ENCODE results near the gene WDR75. TPM values are rescaled to one million over a fixed set of nuclear protein-coding genes. Genes with fewer than 3 reads are reported as not detected.
A peak's percentile ranks its signal among the peaks of the same experiment; 100 is the strongest.

The WDR75 gene
- total RNA-seq, 1 experiment from 2014 or later: 53.8 TPM

DNA sequence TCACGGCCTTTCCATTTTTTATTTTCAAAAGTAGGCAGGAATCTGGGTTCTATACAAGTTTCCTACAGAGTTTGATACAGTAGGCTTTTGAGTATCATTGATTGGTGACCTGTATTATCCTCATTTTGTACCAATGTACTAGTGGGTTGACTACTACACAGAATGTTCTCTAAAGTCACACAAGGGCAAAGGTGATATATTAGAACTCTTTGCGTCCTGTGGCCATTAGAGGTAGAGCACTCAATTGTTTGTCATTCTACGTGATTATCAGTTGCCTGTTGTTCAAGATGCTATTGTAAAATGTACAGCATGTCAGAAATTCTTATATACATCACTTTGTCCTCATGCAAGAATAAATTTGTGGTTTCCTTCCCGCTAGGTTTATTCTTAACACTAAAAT lies 24.8 kb downstream of the WDR75 start:
- H3K36me3 Mint-ChIP-seq (ENCODE audit: insufficient read depth, unreplicated experiment): peaks cover 61% of the 10 kb centered on the region
- no peaks in the 10 kb centered on the region for H3K9me3 Mint-ChIP-seq (ENCODE audit: low read depth, unreplicated experiment)
- H3K4me3 Mint-ChIP-seq (ENCODE audit: low read depth, unreplicated experiment): no peak overlapping the region
- no peak for DNase-seq
- BruUV-seq (replicated peaks): no TSS peak
- no peak overlapping the region for H3K27ac Mint-ChIP-seq (ENCODE audit: unreplicated experiment)
- CTCF ChIA-PET: no interaction called here
- TF ChIP-seq, protein P1, sequence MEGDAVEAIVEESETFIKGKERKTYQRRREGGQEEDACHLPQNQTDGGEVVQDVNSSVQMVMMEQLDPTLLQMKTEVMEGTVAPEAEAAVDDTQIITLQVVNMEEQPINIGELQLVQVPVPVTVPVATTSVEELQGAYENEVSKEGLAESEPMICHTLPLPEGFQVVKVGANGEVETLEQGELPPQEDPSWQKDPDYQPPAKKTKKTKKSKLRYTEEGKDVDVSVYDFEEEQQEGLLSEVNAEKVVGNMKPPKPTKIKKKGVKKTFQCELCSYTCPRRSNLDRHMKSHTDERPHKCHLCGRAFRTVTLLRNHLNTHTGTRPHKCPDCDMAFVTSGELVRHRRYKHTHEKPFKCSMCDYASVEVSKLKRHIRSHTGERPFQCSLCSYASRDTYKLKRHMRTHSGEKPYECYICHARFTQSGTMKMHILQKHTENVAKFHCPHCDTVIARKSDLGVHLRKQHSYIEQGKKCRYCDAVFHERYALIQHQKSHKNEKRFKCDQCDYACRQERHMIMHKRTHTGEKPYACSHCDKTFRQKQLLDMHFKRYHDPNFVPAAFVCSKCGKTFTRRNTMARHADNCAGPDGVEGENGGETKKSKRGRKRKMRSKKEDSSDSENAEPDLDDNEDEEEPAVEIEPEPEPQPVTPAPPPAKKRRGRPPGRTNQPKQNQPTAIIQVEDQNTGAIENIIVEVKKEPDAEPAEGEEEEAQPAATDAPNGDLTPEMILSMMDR (IDR thresholded peaks at IDR 0.05; ENCODE audit: unreplicated experiment): no peak
- H3K27me3 Mint-ChIP-seq (ENCODE audit: unreplicated experiment): no peaks in the 10 kb centered on the region
- intact Hi-C loops (cut with micrococcal nuclease; ENCODE audit: unreplicated experiment): loop anchor here (1.0 to 5.0 kb wide), 4 partner anchors 56 to 167 kb away; no protein-coding TSS in a partner anchor
- no peaks in the 10 kb centered on the region for H3K4me1 Mint-ChIP-seq (ENCODE audit: low read depth, unreplicated experiment)

DNA sequence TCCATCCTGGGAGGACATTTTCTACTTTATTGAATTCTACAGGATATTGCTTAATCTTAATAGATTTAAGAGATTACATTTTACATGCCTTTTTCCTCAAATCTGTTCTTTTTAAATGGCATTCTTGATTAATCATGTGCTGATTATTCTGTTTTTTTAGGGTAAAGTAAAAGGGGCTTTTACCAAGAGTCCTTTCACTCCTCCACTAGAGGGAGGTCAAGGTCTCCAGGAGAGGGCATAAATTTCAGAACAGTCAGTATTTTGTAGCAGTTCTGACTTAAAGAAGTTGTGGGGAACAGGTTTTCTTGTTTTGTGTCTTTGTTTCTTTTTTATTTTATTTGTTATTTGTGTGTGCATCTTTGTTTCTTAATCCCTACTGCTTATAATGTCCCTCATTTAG lies 25.4 kb downstream of the WDR75 start:
- H3K27me3 Mint-ChIP-seq (ENCODE audit: unreplicated experiment): no peaks in the 10 kb centered on the region
- TF ChIP-seq, protein P1 (IDR thresholded peaks at IDR 0.05; ENCODE audit: unreplicated experiment): peak; percentile 61
- H3K4me1 Mint-ChIP-seq (ENCODE audit: low read depth, unreplicated experiment): no peaks in the 10 kb centered on the region
- H3K4me3 Mint-ChIP-seq (ENCODE audit: low read depth, unreplicated experiment): no peak overlapping the region
- DNase-seq: peak; percentile 23
- BruUV-seq (replicated peaks): no TSS peak
- H3K9me3 Mint-ChIP-seq (ENCODE audit: low read depth, unreplicated experiment): no peaks in the 10 kb centered on the region
- H3K36me3 Mint-ChIP-seq (ENCODE audit: insufficient read depth, unreplicated experiment): peaks cover 67% of the 10 kb centered on the region
- CTCF ChIA-PET: interaction anchor here (1.2 kb wide), 1 partner anchor 14 kb away, joined by 3 read pairs; no protein-coding TSS in a partner anchor
- H3K27ac Mint-ChIP-seq (ENCODE audit: unreplicated experiment): no peak overlapping the region
- intact Hi-C loops (cut with micrococcal nuclease; ENCODE audit: unreplicated experiment): loop anchor here (1.0 to 5.0 kb wide), 4 partner anchors 56 to 167 kb away; no protein-coding TSS in a partner anchor

DNA sequence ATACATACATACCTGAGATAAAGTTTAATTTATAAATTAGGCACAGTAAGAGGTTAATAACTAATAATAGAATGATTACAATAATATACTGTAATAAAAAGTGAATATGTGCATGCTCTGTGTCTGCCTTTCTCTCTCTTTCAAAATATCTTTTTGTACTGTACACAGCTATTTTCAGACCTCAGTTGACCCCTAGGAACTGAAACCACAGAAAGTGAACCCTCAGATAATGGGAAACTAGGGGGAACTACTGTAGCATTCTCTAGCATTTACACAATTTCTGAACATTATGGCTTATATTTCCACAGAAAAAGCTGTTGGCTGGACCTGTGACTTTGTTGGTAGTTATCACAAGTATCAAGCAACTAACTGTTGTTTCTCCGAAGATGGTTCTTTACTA lies 25.9 kb downstream of the WDR75 start:
- no peak overlapping the region for H3K27ac Mint-ChIP-seq (ENCODE audit: unreplicated experiment)
- no peaks in the 10 kb centered on the region for H3K27me3 Mint-ChIP-seq (ENCODE audit: unreplicated experiment)
- BruUV-seq (replicated peaks): no TSS peak
- no peaks in the 10 kb centered on the region for H3K4me1 Mint-ChIP-seq (ENCODE audit: low read depth, unreplicated experiment)
- peaks cover 69% of the 10 kb centered on the region for H3K36me3 Mint-ChIP-seq (ENCODE audit: insufficient read depth, unreplicated experiment)
- H3K9me3 Mint-ChIP-seq (ENCODE audit: low read depth, unreplicated experiment): no peaks in the 10 kb centered on the region
- CTCF ChIA-PET: interaction anchor here (1.2 kb wide), 1 partner anchor 13 kb away, joined by 3 read pairs; no protein-coding TSS in a partner anchor
- intact Hi-C loops (cut with micrococcal nuclease; ENCODE audit: unreplicated experiment): loop anchor here (2.0 to 5.0 kb wide), 3 partner anchors 55 to 110 kb away; no protein-coding TSS in a partner anchor
- DNase-seq: no peak
- H3K4me3 Mint-ChIP-seq (ENCODE audit: low read depth, unreplicated experiment): no peak overlapping the region
- TF ChIP-seq, protein P1 (IDR thresholded peaks at IDR 0.05; ENCODE audit: unreplicated experiment): no peak

DNA sequence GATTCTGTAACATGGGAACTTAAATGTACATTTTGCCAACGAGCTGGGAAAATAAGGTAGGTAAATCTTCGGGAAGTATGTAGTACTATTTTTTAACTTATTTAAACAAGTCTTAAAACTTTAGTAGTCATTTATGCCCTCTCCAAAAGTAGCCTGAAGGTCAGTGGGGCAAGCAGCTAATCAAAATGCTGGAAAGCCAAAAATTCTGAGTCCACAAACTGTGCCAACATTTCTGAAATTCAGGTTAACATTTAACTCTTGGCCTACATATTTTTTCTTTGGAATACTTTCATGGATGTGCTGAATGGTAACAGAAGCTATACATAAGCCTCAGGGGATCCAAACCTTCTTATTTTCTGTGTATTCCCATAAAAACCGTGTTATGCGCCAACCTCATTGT lies 26.3 kb downstream of the WDR75 start:
- peaks cover 65% of the 10 kb centered on the region for H3K36me3 Mint-ChIP-seq (ENCODE audit: insufficient read depth, unreplicated experiment)

More for the DNA sequence above, 26.3 kb downstream of the WDR75 start:
- Mint-ChIP-seq H3K27ac (ENCODE audit: unreplicated experiment) (no peak overlapping the region), H3K4me1 (ENCODE audit: low read depth, unreplicated experiment) (no peaks in the 10 kb centered on the region), H3K9me3 (ENCODE audit: low read depth, unreplicated experiment) (no peaks in the 10 kb centered on the region), H3K27me3 (ENCODE audit: unreplicated experiment) (no peaks in the 10 kb centered on the region), H3K4me3 (ENCODE audit: low read depth, unreplicated experiment) (no peak overlapping the region)
- TF ChIP-seq, protein P1 (IDR thresholded peaks at IDR 0.05; ENCODE audit: unreplicated experiment): no peak
- no TSS peak for BruUV-seq (replicated peaks)
- no peak for DNase-seq
- intact Hi-C loops (cut with micrococcal nuclease; ENCODE audit: unreplicated experiment): loop anchor here (2.0 to 5.0 kb wide), 3 partner anchors 55 to 110 kb away; no protein-coding TSS in a partner anchor
- CTCF ChIA-PET: interaction anchor here (1.2 kb wide), 1 partner anchor 13 kb away, joined by 3 read pairs; no protein-coding TSS in a partner anchor

All from Calu3 (cell line).